Inferior parietal cortex (tissue), 1 donor: ENCODE measurements around the gene IL1R2.
"Not testable (repeated sequence)": the region's sequence is repeated elsewhere in the genome, so short reads cannot be mapped to it uniquely, and the experiment has no call there.

Source experiments
- DNase-seq: peaks from one replicate; pipeline ENCODE4 v3.0.0-alpha.2; 2016; ENCODE audit errors: extremely low spot score

The IL1R2 gene

GRCh38 chr2:102060792-102061191, 69.0 kb downstream of the IL1R2 start:
- no peak for DNase-seq

GRCh38 chr2:102061286-102061699, 69.5 kb downstream of the IL1R2 start:
- no peak for DNase-seq

- DNase-seq: no peak
Measured at GRCh38 chr2:102061962-102062795, 70.4 kb downstream of the IL1R2 start.

- no peak for DNase-seq
Measured at GRCh38 chr2:102062802-102063201, 71.0 kb downstream of the IL1R2 start.

- no peak for DNase-seq
Measured at GRCh38 chr2:102063487-102063911, 71.7 kb downstream of the IL1R2 start.

- DNase-seq: peak; percentile 52
Measured at GRCh38 chr2:102063941-102064678, 72.3 kb downstream of the IL1R2 start.

GRCh38 chr2:102064679-102065674, 73.2 kb downstream of the IL1R2 start:
- DNase-seq: no peak

- DNase-seq: no peak
Measured at GRCh38 chr2:102065675-102066252, 74.0 kb downstream of the IL1R2 start.

- DNase-seq: no peak
Measured at GRCh38 chr2:102066554-102066953, 74.8 kb downstream of the IL1R2 start.

GRCh38 chr2:102068126-102068525, 76.4 kb downstream of the IL1R2 start:
- DNase-seq: not testable (repeated sequence)

- no peak for DNase-seq
Measured at GRCh38 chr2:102069311-102069974, 77.7 kb downstream of the IL1R2 start.

- DNase-seq: no peak
Measured at GRCh38 chr2:102070058-102070642, 78.4 kb downstream of the IL1R2 start.

- no peak for DNase-seq
Measured at GRCh38 chr2:102072741-102073140, 81.0 kb downstream of the IL1R2 start.

- no peak for DNase-seq
Measured at GRCh38 chr2:102073168-102073724, 81.5 kb downstream of the IL1R2 start.

- no peak for DNase-seq
Measured at GRCh38 chr2:102074152-102074783, 82.5 kb downstream of the IL1R2 start.

GRCh38 chr2:102075479-102075878, 83.7 kb downstream of the IL1R2 start:
- DNase-seq: no peak

- no peak for DNase-seq
Measured at GRCh38 chr2:102076512-102076911, 84.8 kb downstream of the IL1R2 start.
